ENCODE measurements around the gene CA9.

The CA9 gene

GRCh38 chr9:35705372-35705771, 31.6 kb downstream of the CA9 start:
- no peak overlapping the region for H3K4me3 ChIP-seq (ENCODE audit: insufficient read depth, low read length, poor library complexity, severe bottlenecking)
- no peak overlapping the region for H3K27ac ChIP-seq (ENCODE audit: low read depth, low read length)
- no peaks in the 10 kb centered on the region for H3K27me3 ChIP-seq (ENCODE audit: low read length)
- H3K9me3 ChIP-seq (ENCODE audit: insufficient read depth, low read length): no peaks in the 10 kb centered on the region
- no peak overlapping the region for H2AFZ ChIP-seq (ENCODE audit: low read depth, low read length, severe bottlenecking)
- H4K20me1 ChIP-seq (ENCODE audit: low read depth, low read length): no peaks in the 10 kb centered on the region
- H3K79me2 ChIP-seq (ENCODE audit: insufficient read depth, low read length): no peaks in the 10 kb centered on the region
- no peaks in the 10 kb centered on the region for H3F3A ChIP-seq (ENCODE audit: insufficient read depth)
- no peak overlapping the region for H3K4me2 ChIP-seq (ENCODE audit: low read depth, low read length, poor library complexity, severe bottlenecking)
- no peak overlapping the region for H3K9ac ChIP-seq (ENCODE audit: low read length)
- peaks cover 20% of the 10 kb centered on the region; the same call in 1 of the 2 replicates for H3K36me3 ChIP-seq (ENCODE audit: low read length)
- TF ChIP-seq EZH2phosphoT487 (conservative IDR thresholded peaks at IDR 0.05; ENCODE audit: low read length) (no peak), CTCF (IDR thresholded peaks at IDR 0.05; ENCODE audit: insufficient read depth, low read length, poor library complexity, severe bottlenecking) (no peak)
- no peaks in the 10 kb centered on the region for H3K9me2 ChIP-seq (replicated peaks; ENCODE audit: insufficient read depth, low read length)

GRCh38 chr9:35705836-35706430, 32.2 kb downstream of the CA9 start:
- H3K4me2 ChIP-seq (ENCODE audit: low read depth, low read length, poor library complexity, severe bottlenecking): no peak overlapping the region
- no peaks in the 10 kb centered on the region for H3K9me2 ChIP-seq (replicated peaks; ENCODE audit: insufficient read depth, low read length)
- H3K9ac ChIP-seq (ENCODE audit: low read length): no peak overlapping the region
- no peaks in the 10 kb centered on the region for H4K20me1 ChIP-seq (ENCODE audit: low read depth, low read length)
- H3F3A ChIP-seq (ENCODE audit: insufficient read depth): no peaks in the 10 kb centered on the region
- H3K9me3 ChIP-seq (ENCODE audit: insufficient read depth, low read length): no peaks in the 10 kb centered on the region
- H3K36me3 ChIP-seq (ENCODE audit: low read length): peaks cover 15% of the 10 kb centered on the region; the same call in 1 of the 2 replicates
- no peaks in the 10 kb centered on the region for H3K27me3 ChIP-seq (ENCODE audit: low read length)
- no peak overlapping the region for H3K27ac ChIP-seq (ENCODE audit: low read depth, low read length)
- H2AFZ ChIP-seq (ENCODE audit: low read depth, low read length, severe bottlenecking): no peak overlapping the region
- TF ChIP-seq EZH2phosphoT487 (conservative IDR thresholded peaks at IDR 0.05; ENCODE audit: low read length): no peak
- no peak for TF ChIP-seq CTCF (IDR thresholded peaks at IDR 0.05; ENCODE audit: insufficient read depth, low read length, poor library complexity, severe bottlenecking)
- H3K4me3 ChIP-seq (ENCODE audit: insufficient read depth, low read length, poor library complexity, severe bottlenecking): no peak overlapping the region
- no peaks in the 10 kb centered on the region for H3K79me2 ChIP-seq (ENCODE audit: insufficient read depth, low read length)

GRCh38 chr9:35706951-35707350, 33.2 kb downstream of the CA9 start:
- TF ChIP-seq CTCF (IDR thresholded peaks at IDR 0.05; ENCODE audit: insufficient read depth, low read length, poor library complexity, severe bottlenecking) (no peak), EZH2phosphoT487 (conservative IDR thresholded peaks at IDR 0.05; ENCODE audit: low read length) (no peak)
- no peaks in the 10 kb centered on the region for H3K9me3 ChIP-seq (ENCODE audit: insufficient read depth, low read length)
- H3K27ac ChIP-seq (ENCODE audit: low read depth, low read length): no peak overlapping the region
- no peaks in the 10 kb centered on the region for H3K27me3 ChIP-seq (ENCODE audit: low read length)
- H3K9me2 ChIP-seq (replicated peaks; ENCODE audit: insufficient read depth, low read length): no peaks in the 10 kb centered on the region
- no peaks in the 10 kb centered on the region for H4K20me1 ChIP-seq (ENCODE audit: low read depth, low read length)
- H3K4me3 ChIP-seq (ENCODE audit: insufficient read depth, low read length, poor library complexity, severe bottlenecking): no peak overlapping the region
- H3K79me2 ChIP-seq (ENCODE audit: insufficient read depth, low read length): no peaks in the 10 kb centered on the region
- H3K4me2 ChIP-seq (ENCODE audit: low read depth, low read length, poor library complexity, severe bottlenecking): no peak overlapping the region
- H2AFZ ChIP-seq (ENCODE audit: low read depth, low read length, severe bottlenecking): no peak overlapping the region
- peaks cover 11% of the 10 kb centered on the region; the same call in 1 of the 2 replicates for H3K36me3 ChIP-seq (ENCODE audit: low read length)
- H3F3A ChIP-seq (ENCODE audit: insufficient read depth): no peaks in the 10 kb centered on the region
- H3K9ac ChIP-seq (ENCODE audit: low read length): no peak overlapping the region

Measured in SU-DHL-6 (cell line).